Glomerular visceral epithelial cell (primary cell): ENCODE results near the gene LRBA.
"Not testable (repeated sequence)": the region's sequence is repeated elsewhere in the genome, so short reads cannot be mapped to it uniquely, and the experiment has no call there.

Source experiments
- DNase-seq: peaks from one replicate; pipeline ENCODE4 v3.0.0-alpha.2; 2016; ENCODE audit errors: extremely low spot score

The LRBA gene

DNA sequence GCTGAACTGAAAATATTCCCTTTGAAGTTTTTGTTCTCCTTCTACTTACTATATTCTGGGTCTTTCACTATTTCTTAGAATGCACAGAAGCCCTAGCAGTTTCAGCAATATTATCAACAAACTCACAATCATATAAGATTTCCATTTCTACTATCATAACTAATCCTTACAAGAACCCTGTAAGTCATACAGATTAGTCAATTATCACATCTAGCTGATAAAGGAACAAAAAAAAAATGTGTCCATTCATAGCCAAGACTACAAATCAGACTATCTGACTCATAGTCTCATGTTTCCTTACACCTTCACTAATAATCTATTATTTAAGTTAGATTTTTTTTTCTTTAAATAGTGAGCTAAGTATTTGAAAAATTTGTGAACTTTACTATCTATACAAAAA is 72.5 kb downstream of the LRBA start:
- DNase-seq: no peak

DNA sequence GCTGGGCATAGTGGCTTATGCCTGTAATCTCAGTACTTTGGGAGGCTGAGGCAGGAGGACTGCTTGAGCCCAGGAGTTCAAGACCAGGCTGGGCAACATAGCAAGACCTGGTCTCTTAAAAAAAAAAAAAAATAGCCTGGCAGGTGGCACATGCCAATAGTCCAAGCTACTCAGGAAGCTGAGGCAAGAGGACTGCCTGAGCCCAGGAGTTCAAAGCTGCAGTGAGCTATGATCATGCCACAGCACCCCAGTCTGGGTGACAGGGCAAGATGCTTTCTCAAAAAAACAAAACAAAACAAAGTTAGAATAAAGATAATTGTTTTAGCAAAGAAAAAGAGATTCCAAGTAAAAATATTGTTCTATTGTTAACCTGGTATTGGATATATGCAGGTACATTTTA is 75.0 kb downstream of the LRBA start:
- no peak for DNase-seq

DNA sequence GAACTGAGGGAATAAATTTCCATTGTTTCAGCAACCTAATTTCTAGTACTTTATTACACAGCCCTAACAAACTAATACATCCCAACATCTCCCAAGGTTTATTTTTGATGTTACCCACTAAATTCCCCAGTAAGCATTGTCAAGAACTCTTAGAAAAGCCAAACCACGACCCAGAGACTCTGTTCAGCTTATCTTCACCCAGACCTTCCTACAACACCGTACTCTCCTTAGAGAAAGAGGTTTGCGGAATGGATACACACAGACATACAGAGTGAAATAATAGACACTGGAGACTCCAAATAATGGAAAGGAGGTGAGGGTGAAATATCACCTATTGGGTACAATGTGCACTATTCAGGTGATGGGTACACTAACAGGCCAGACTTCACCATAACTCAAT is 75.6 kb downstream of the LRBA start:
- no peak for DNase-seq

DNA sequence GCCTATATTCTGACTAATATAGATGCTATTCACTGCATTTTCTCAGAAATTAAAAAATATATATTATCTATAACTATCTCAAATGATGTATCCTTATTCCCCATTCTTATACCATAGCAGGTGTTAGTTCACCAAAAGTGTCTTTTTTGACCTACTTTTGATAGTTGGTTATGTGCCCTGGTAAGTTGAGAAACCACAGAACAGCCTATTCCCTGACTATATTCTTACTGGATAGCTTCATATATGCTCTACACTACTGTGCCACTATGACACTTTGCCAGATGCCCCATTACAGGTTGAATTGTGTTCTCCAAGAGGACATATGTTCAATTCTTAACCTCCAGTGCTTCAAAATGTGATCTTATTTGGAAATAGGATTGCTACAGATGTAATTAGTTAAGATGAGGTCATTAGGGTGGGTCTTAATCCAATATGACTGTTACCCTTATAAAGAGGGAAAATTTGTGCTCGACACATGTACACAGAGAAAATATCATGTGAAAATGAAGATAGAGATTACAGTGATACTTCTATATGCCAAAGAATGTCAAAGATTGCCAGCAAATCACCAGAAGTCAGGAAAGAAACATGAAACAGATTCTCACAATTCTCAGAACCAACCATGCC is 76.1 kb downstream of the LRBA start:
- DNase-seq: no peak

DNA sequence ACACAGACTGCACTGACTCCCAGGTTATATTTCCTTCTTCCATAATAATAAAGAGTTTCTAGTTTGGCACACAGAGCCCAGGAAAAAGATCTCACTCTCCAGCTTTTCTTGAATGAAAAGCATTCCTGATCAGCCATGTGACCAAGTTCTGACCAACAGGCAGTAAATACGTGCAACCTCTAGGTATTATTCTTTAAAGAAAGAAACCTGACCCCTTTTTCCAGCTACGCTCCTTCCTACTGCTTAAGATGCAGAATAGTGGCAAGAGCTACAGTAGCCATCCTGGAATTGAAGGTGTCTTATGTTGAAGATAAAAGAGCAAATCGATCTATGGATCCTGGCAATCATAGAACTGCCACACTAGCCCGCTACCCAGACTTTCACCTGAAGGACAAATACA is 76.7 kb downstream of the LRBA start:
- DNase-seq: no peak

DNA sequence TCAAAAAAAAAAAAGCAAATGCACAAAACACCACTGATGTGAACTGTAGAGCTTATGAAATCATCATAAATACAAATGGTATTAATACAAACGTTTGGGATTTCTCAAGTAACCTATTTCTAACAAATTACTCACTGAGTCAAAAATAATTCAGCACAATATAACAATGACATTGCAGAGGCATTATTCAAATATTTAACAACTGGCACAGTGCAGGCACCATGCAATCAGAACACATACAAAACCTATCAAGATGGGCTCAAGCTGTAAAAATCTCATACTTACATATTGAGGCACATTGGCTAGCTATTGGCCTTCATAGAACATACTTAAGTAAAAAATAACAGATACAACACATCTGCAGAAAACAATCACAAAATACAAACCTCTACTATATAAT is 81.1 kb downstream of the LRBA start:
- DNase-seq: no peak

DNA sequence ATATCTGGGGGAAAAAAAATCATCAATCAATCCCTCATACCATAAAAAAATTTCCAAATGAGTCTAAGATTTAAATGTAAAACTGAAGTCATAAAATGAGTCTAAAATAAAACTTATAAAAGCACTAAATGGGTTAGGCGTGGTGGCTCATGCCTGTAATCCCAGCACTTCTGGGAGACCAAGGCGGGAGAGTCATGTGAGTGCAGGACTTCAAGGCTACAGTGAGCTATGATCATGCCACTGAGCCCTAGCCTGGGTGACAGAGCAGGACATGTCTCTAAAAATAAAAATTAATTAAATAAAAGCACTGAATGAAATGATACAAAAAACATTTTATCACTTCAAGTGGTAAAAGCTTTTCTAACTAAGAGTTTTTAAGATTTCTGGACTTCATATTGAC is 83.3 kb downstream of the LRBA start:
- no peak for DNase-seq

DNA sequence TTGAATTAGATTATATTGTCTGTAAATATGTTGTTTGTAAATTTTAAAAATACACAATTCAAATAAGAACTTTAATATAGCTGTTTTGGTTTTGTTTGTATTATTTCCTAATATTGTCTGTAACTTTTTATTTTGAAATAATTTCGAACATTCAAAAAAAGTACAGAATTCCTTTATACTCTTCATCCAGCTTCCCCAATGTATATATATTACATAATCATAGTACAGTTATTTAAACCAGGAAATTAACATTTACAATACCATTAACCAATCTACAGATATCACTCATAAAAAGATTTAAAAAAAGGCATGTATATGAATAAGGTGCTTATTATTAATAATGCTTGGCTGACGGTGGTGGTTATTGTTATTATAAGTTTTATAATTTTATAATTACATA is 84.1 kb downstream of the LRBA start:
- no peak for DNase-seq

DNA sequence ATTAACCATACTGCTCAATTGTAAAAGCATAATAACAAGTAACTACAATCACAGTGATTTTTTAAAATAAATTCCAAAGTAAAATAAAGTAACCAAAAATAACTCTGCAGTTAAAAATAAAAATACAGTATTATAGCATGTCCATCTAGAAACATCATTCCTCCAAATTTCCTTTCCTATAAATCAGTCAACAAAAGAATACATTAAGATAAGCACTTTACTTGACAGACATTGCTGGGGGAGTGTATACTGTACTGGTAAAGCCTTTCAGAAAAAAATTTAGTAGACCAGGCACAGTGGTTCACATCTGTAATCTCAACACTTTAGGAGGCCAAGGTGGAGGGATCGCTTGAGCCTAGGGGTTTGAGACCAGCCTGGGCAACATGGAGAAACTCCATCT is 91.1 kb downstream of the LRBA start:
- DNase-seq: no peak

DNA sequence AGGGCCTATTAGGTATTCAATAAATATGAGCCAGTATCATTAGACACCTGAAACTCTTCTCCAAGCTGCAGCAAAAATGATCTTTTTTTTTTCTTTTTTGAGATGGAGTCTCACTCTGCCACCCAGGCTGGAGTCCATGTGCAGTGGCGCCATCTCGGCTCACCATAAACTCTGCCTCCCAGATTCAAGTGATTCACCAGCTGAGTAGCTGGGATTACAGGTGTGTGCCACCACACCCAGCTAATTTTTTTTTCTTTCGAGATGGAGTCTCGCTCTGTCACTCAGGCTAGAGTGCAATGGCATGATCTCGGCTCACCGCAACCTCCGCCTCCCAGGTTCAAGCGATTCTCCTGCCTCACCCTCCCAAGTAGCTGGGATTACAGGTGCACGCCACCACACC is 93.6 kb downstream of the LRBA start:
- not testable (repeated sequence) for DNase-seq

DNA sequence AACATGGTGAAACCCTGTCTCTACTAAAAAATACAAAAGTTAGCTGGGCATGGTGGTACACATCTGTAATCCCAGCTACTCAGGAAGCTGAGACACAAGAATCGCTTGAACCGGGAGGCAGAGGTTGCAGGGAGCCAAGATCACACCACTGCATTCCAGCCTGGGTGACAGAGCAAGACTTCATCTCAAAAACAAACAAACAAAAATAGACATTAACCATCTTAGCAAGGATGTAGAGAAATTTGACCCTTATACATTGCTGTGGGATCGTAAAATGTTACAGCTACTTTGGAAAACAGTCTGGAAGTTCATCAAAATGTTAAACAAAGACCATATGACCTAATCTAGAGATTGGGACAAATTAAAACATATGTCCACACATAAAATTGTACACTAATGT is 96.5 kb downstream of the LRBA start:
- DNase-seq: not testable (repeated sequence)

DNA sequence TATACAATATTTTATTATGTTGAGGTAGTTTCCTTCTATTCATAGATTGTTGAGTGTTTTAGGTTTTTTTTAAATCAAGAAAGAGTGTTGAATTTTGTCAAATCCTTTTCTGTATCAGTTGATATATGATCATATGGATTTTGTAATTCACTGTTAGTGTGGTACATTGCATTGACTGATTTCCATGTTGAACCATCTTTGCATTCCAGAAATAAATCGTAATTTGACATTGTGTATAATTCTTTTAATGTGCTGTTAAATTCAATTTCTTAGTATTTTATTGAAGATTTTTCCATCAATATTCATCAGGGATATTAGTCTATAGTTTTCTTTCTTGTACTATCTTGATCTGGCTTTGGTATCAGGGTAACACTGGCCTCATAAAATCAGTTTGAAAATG is 103.8 kb downstream of the LRBA start:
- no peak for DNase-seq

DNA sequence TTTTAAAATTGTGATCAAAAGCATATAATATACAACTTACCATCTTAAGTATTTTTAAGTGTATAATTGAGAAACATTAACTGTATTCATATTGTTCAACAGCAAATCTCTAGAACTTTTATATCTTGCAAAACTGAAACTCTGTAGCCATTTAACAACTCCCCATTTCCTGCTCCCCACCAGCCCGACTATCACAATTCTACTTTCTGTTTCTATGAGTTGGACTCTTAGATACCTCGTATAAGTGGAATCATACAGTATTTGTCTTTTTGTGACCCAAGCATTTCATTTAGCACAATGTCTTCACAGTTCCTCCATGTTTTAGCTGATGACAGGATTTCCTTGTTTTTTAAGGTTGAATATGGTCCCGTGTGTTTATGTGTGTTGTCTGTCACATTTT is 106.0 kb downstream of the LRBA start:
- DNase-seq: no peak

DNA sequence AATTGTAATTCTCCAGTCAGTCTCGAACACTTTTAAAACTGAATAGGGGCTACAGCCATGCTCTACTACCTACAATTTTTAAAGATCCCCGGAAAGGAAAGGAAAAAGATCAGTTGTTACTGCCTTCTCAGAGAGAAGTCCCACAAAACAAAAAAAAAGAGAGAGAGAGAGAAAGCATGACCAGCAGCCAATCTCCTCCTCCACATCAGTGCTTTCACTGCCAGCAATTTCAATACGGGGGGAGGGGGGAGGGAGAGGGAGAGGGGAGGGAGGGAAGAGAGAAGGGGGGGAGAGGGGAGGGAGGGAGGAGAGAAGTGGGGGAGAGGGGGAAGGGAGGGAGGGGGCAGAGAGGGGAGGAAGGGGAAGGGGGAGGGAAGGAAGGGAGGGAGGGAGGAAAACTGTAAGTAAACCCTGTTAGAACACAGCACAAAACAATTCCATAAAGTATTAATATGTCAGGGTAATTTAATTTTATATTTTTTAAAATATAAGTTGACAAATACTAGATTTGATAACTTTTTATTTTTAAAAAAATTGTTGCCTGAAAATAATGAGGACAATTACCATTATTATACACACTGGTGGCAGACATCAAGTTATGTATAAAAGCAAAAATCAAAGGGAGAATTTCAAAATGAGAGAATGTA is 108.0 kb downstream of the LRBA start:
- DNase-seq: no peak

DNA sequence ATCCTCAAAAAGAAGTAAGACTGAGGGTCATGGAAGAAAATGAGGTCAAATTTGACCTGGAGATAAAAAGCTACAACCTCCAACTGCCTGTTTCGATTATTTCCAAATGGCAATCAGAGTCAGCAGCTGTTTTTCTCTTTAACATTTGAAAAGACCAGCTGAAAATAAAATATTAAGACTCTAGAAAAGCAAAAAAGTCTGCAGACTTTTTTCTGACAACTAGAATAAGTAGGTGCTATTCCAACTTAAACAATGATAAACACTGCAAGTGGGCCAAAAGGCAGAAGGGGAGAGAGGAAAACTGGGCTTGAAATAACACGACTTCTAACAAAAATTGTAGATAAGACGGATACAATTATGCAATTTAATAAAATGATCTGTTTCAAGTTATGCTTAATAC is 110.4 kb downstream of the LRBA start:
- DNase-seq: no peak

DNA sequence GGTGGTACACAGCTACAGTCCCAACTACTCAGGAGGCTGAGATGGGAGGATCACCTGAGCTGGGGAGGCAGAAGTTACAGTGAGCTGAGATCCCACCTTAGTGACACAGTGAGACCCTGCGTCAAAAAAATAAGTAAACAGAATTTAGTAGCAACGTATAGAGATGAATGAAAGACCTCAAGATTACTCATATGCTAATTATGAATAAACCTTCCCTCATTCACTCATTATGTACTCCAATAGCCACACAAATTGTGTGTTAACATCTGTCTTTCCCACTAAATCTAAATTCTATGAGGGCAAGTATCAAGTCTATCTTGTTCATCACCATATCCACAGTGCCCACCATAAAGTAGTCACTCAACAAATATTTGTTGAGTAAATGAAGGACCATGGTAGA is 111.5 kb downstream of the LRBA start:
- no peak for DNase-seq

DNA sequence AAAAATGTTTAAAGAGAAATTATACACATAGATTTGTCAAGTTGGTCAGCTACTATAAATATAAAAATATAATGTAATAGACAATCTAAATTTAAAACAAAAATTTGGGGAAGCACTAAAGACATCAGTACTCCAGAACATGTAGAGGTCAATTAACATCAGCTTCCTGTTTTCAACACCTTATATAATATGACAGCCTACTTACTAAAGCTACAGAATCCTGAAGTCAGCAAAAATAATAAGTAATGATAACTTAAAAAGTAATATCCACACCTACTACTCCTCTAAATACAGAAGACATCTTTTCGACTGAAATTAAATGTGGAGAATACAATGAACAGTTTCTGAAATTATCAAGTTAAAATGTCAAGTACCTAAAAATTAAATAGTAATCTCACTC is 118.6 kb downstream of the LRBA start:
- no peak for DNase-seq

DNA sequence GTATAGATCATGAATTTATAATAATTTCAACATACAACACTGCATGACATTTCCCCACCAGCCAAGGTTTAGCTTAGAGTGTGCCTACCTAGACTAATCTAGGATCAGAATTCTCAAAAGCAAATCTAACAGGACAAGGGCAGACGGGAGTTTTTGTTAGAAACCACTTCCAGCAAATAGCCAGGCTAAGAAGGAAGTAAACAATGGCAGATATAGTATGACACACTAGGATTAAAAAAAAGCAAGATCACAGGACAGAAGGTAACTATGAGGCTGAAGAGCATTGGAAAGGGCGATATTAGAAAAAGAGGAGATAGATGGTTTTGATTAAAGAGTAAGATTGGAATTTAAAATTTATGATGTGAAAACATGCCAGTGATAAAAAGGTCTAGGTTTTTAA is 124.8 kb downstream of the LRBA start:
- no peak for DNase-seq

DNA sequence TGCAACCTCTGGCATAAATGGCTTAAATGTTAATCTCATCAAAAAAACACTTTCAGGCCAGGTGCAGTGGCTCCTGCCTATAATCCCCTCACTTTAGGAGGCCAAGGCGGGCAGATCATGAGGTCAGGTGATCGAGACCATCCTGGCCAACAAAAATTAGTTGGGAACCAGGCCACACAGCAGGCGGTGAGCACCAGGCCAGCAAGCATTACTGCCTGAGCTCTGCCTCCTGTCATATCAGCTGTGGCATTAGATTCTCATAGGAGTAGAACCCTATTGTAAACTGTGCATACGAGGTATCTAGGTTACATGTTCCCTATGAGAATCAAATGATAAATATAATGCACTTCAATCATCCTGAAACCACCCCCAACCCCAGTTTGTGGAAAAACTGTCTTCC is 125.8 kb downstream of the LRBA start:
- DNase-seq: no peak

DNA sequence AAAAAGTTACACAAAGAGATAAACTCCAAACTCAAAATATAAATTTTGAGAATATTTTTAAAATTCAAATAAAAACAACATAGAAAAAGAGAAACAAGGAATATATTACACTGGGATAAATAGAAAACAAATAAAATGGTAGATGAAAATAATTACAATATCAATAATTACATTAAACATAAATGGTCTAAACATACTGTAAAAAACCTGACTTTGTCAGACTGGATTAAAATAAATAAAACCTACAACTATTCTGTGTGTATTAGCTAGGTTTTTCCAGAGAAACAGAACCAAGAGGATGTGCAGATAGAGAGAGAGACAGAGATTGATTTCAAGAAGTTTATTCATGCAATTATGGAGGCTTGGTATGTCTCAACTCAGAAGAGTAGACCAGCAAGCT is 126.5 kb downstream of the LRBA start:
- no peak for DNase-seq

DNA sequence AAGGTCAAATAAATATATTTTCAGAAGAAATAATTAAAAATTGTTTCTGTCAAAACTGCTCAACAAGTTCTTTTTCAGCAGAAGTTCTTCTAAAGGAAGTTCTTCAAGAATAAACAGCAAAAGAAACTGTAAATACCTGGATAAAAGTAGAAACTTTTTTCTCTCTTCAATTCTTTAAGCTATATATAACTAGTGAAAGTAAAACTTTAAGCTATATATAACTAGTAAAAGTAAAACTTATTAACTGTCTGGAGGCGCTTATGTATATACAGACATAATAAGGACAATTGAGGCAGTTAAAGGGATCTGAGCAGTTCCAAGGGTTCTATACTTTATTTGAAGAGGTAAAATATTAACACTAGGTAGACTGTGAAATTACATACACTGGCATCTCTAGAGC is 126.9 kb downstream of the LRBA start:
- DNase-seq: no peak

DNA sequence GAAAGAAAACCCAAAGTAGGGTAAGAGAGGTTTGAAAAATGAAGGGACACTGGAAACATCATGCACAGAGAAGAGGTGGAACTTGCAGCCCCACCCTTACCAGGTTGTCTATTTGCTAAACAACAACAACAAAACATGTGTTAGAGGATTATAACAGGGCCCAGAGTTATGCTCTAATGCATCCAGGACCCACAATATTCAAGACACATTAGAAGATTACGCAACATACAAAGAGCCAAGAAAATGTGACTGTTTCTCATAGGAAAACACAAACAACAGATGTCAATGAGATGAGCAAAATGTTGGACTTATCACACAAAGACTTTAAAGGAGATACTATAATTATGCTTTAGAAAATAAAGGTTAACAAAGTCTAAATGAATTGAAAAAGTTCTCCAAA is 128.5 kb downstream of the LRBA start:
- DNase-seq: no peak

DNA sequence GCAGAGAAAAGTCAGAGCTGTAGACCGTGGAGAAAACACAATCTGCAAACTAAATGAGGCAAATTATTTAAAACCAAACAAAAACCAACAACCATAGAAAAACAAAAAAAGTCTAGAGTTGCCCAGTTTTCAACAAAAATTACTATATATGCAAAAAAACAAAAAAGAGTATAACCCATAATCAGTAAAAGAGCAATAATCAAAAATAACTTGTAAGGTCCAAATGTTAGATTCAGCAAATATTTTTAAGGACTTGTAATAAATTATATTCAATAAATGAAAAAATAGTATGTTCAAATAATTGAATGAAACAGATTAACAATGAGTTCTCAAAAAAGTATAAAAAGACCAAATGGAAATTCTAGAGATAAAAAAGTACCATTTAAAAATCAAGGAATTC is 130.5 kb downstream of the LRBA start:
- DNase-seq: no peak

DNA sequence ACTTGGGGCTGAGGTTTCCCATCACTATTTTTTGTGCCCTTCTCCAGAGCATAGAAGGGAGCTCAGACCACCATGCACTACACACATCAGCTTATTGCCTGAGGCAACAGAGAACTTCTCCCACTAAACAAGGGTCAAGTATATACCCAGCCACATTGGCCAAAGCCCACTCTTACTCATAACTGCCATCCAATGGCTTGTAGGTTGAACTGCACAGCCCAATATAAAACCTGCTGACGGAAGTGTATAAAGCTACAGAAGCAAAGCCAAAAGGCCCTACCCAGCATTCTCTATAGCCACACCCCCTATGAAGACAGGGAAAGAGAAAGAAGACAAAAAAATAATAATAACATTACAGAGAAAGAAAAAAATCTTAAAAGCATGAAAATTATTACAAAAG is 139.7 kb downstream of the LRBA start:
- no peak for DNase-seq
